GM12874 (cell line): ENCODE results near the gene PLXNA2.
A peak's percentile ranks its signal among the peaks of the same experiment; 100 is the strongest.

ENCODE experiments used
- CTCF ChIP-seq: IDR thresholded peaks from 2 replicates; pipeline ENCODE4 v1.5.1; 2011; ENCODE audit warnings: low read depth, mild to moderate bottlenecking, control low read depth, low read length, moderate library complexity; ENCODE audit not compliant: insufficient read depth

Gene PLXNA2

GRCh38 chr1:208000504-208000903, 243.7 kb downstream of the PLXNA2 start:
- no peak for TF ChIP-seq CTCF

- TF ChIP-seq CTCF: no peak
Measured at GRCh38 chr1:207999972-208000371, 244.2 kb downstream of the PLXNA2 start.

- TF ChIP-seq CTCF: no peak
Measured at GRCh38 chr1:207999274-207999915, 244.8 kb downstream of the PLXNA2 start.

GRCh38 chr1:207998691-207999090, 245.5 kb downstream of the PLXNA2 start:
- no peak for TF ChIP-seq CTCF

- peak; percentile 85 for TF ChIP-seq CTCF
Measured at GRCh38 chr1:207997486-207998268, 246.5 kb downstream of the PLXNA2 start.

GRCh38 chr1:207996636-207997035, 247.5 kb downstream of the PLXNA2 start:
- TF ChIP-seq CTCF: no peak

GRCh38 chr1:207995576-207995975, 248.6 kb downstream of the PLXNA2 start:
- TF ChIP-seq CTCF: no peak
